CD4-positive, alpha-beta memory T cell (primary cell): Measurements from ENCODE around the gene MARK4. TPM values are rescaled to one million over a fixed set of nuclear protein-coding genes. Genes with fewer than 3 reads are reported as not detected.
"Not testable (repeated sequence)": the region's sequence is repeated elsewhere in the genome, so short reads cannot be mapped to it uniquely, and the experiment has no call there.

Experiments used
- CTCF ChIA-PET: fragments of 350-600 bp; sonication (Branson Sonifier 250); formaldehyde crosslinking; loops from one replicate; lab custom pipeline; 2021; ENCODE audit warnings: inconsistent platforms; ENCODE audit not compliant: partially characterized antibody; lab: Charles Lee
- POLR2A ChIA-PET: fragments of 350-600 bp; sonication (Branson Sonifier 250); formaldehyde crosslinking; loops from one replicate; lab custom pipeline; 2021; ENCODE audit not compliant: partially characterized antibody; lab: Charles Lee
- DNase-seq, 5 donors: peaks; one replicate each; pipeline versions ENCODE4 v3.0.0 to v3.0.0-alpha.2; 2020 to 2022; ENCODE audit warnings: mixed read lengths in 1 of 5
- H3K27ac ChIP-seq: one replicate; pipeline ENCODE4 v1.7.0; 2013; ENCODE audit warnings: low read depth, low read length
- H3K27me3 ChIP-seq: 2 replicates; pipeline ENCODE4 v1.7.0; 2013; ENCODE audit warnings: mild to moderate bottlenecking, low read length, moderate library complexity; ENCODE audit not compliant: insufficient read depth
- H3K36me3 ChIP-seq: 2 replicates; pipeline ENCODE4 v1.7.0; 2013; ENCODE audit warnings: mild to moderate bottlenecking, low read length, moderate library complexity; ENCODE audit not compliant: insufficient read depth
- H3K4me1 ChIP-seq: 2 replicates; pipeline ENCODE4 v1.7.0; 2013; ENCODE audit warnings: mild to moderate bottlenecking, low read length, moderate library complexity; ENCODE audit not compliant: insufficient read depth
- H3K4me3 ChIP-seq, 2 donors: one replicate each; pipeline ENCODE4 v1.7.0; 2013; ENCODE audit warnings: low read length in 2 of 2, mild to moderate bottlenecking in 1 of 2
- H3K9me3 ChIP-seq, 2 donors: one replicate each; pipeline ENCODE4 v1.7.0; 2013; ENCODE audit warnings: low read length in 2 of 2, control low read depth in 1 of 2; ENCODE audit not compliant: control insufficient read depth in 1 of 2
- H3K27ac Mint-ChIP-seq, 7 donors: one replicate each; pipeline ENCODE4 v1.8.0; 2020 to 2021; ENCODE audit warnings: mixed read lengths in 7 of 7, mild to moderate bottlenecking in 6 of 7, inconsistent platforms in 3 of 7, moderate library complexity in 3 of 7
- H3K27me3 Mint-ChIP-seq, 2 donors: one replicate each; pipeline ENCODE4 v1.8.0; 2020 to 2021; ENCODE audit warnings: mixed read lengths in 2 of 2
- H3K36me3 Mint-ChIP-seq, 2 donors: one replicate each; pipeline ENCODE4 v1.8.0; 2020 to 2021; ENCODE audit warnings: mixed read lengths in 2 of 2, inconsistent platforms in 1 of 2, mild to moderate bottlenecking in 1 of 2
- H3K4me1 Mint-ChIP-seq, 4 donors: one replicate each; pipeline ENCODE4 v1.8.0; 2020 to 2021; ENCODE audit warnings: mixed read lengths in 4 of 4, mild to moderate bottlenecking in 1 of 4
- H3K4me3 Mint-ChIP-seq, 8 donors: one replicate each; pipeline ENCODE4 v1.8.0; 2020 to 2021; ENCODE audit warnings: mixed read lengths in 8 of 8, mild to moderate bottlenecking in 7 of 8, moderate library complexity in 6 of 8, inconsistent platforms in 3 of 8
- H3K9me3 Mint-ChIP-seq, 8 donors: one replicate each; pipeline ENCODE4 v1.8.0; 2020 to 2021; ENCODE audit warnings: mixed read lengths in 8 of 8, mild to moderate bottlenecking in 5 of 8, inconsistent platforms in 3 of 8, moderate library complexity in 1 of 8
- intact Hi-C: fragments of 100-400 bp; cut with micrococcal nuclease; formaldehyde crosslinking; loops from one replicate; pipeline ENCODE4 v1.15.1; 2023
- polyA plus RNA-seq, 2 donors: library from polyadenylated mRNA; unstranded; fragments of 300-500 nt; fragmentation: Illumina TruSeq; gene quantifications; one replicate each; pipeline ENCODE4 v1.2.3, GENCODE V29; 2021
- total RNA-seq, 2 experiments: library from RNA; stranded (reverse); gene quantifications; one replicate each; pipeline ENCODE4 v1.2.3, GENCODE V29; 2021

Gene MARK4
- total and polyA plus RNA-seq, 4 experiments from 2014 or later = 0.11 to 25.2 (median 13.0) TPM

DNA sequence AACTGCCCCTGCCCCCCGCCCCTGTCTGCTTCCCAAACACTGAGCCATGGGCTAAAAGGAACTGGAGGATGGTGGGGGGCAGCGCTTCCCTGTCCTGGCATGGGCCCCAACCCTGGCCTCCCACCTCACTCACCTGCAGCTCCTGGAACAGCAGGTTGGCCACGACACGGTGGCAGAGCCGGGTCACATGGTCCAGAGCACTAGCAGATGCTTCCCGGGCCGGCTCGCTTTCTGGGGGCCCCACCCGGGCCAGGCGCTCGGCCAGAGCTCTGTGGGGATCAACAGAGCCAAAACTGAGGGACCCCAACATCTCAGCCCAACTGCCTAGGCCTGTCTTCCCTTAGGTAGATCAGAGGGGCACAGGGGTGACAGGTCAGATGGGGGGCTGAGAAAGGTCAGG, 26.4 kb upstream of the MARK4 start:
- H3K27me3 ChIP-seq = no peaks in the 10 kb centered on the region
- no peaks in the 10 kb centered on the region for H3K36me3 ChIP-seq
- CTCF ChIA-PET = no interaction called here
- Mint-ChIP-seq H3K27ac (no peak overlapping the region), H3K4me3 (no peak overlapping the region), H3K4me1 (no peaks in the 10 kb centered on the region), H3K27me3 (peaks cover 11 to 23% of the 10 kb centered on the region in 2 donors), H3K36me3 (no peaks in the 10 kb centered on the region), H3K9me3 (no peaks in the 10 kb centered on the region)
- no peak overlapping the region for H3K4me3 ChIP-seq
- H3K27ac ChIP-seq = no peak overlapping the region
- intact Hi-C loops = no loop called here
- DNase-seq = no peak
- no peaks in the 10 kb centered on the region for H3K9me3 ChIP-seq
- H3K4me1 ChIP-seq = no peaks in the 10 kb centered on the region
- POLR2A ChIA-PET = no interaction called here

DNA sequence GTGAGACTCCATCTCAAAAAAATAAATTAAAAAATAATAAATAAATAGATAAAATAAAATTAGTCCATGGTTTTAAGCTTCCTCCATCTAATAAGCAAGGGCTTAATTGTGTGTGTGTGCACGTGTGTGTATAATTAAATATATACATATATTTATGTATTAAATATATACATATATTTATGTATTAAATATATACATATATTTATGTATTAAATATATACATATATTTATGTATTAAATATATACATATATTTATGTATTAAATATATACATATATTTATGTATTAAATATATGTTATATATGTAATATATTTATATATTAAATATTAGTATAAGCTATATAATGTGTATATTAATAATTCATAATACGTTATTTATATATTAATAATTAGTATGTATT, 22.0 kb upstream of the MARK4 start:
- intact Hi-C loops, H3K4me3 ChIP-seq, H3K36me3 Mint-ChIP-seq, H3K36me3 ChIP-seq, H3K9me3 Mint-ChIP-seq, H3K27ac Mint-ChIP-seq, H3K4me3 Mint-ChIP-seq, H3K4me1 ChIP-seq, H3K27ac ChIP-seq, DNase-seq, POLR2A ChIA-PET, H3K4me1 Mint-ChIP-seq, H3K27me3 ChIP-seq, H3K9me3 ChIP-seq: not testable (repeated sequence)
- peaks cover 14 to 20% of the 10 kb centered on the region in 2 donors for H3K27me3 Mint-ChIP-seq
- CTCF ChIA-PET = interaction anchor here (0.8 kb wide), 1 partner anchor 437 kb away, joined by 3 read pairs; no protein-coding TSS in a partner anchor

DNA sequence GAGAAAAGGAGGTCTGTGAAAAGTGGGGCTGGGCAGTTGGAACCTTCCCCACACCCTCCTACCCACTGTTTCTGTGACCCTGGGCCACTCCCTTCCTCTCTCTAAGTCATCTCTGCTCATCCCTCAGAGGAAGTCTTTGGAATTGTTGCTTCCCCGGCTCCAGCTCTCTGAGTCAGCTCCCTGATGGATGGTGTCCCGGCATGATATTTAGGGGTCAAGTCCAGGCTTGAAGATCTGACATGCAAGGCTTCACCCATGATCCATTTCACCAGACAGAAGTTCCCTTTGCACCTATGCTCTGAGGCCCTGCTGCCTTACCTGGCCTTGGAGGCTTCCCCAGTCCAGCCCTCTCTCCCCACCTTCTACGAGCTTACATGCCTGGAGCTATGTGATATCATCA, 19.2 kb upstream of the MARK4 start:
- Histone ChIP-seq H3K27me3 (peaks cover 6% of the 10 kb centered on the region), H3K4me3 (no peak overlapping the region), H3K9me3 (no peaks in the 10 kb centered on the region), H3K36me3 (no peaks in the 10 kb centered on the region), H3K4me1 (no peaks in the 10 kb centered on the region), H3K27ac (no peak overlapping the region)
- POLR2A ChIA-PET = no interaction called here
- no peaks in the 10 kb centered on the region for H3K4me1 Mint-ChIP-seq
- CTCF ChIA-PET = no interaction called here
- H3K4me3 Mint-ChIP-seq = no peak overlapping the region
- intact Hi-C loops = no loop called here
- H3K9me3 Mint-ChIP-seq = no peaks in the 10 kb centered on the region
- no peak overlapping the region for H3K27ac Mint-ChIP-seq
- DNase-seq = no peak
- H3K27me3 Mint-ChIP-seq = peaks cover 20 to 21% of the 10 kb centered on the region in 2 donors
- H3K36me3 Mint-ChIP-seq = no peaks in the 10 kb centered on the region

DNA sequence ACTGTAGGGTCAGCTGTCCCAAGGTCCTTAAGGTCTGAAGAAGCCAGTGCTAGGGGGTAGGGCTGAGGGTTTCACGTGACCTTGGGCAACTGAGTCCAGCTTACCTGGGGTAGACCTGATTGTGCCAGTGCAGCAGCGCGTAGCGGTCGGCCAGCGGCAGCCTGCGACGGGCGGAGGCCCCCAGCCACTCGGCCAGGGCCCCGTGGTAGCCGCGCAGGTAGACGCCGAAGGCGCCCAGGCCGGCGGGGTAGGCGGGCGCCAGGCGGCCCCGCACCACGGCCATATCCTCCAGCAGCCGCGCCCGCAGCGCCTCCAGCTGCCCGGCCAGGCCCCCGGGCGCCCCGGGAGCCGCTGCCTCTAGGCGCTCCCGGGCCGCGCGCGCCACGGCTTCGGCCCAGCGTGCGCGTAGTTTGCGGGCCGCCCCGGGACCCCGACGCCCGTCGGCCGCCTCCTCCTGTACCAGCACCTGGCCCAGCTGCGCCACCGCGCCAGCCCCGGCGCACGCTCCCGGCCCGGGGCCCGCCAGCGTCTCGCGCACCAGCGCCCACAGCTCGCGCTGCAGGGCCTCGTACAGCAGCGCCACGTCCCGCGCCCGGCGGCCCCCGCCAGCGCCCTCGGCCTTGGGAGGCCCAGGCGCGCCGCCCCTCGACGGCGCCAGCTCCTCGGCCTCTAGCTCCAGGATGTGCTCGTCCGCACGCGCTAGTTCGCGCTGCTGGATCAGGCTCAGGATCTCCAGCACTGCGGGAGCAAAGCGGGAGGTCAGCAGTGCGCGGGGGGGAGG, 16.8 kb upstream of the MARK4 start:
- peaks cover 27% of the 10 kb centered on the region in 2 donors for H3K27me3 Mint-ChIP-seq
- H3K27ac Mint-ChIP-seq = no peak overlapping the region

DNA sequence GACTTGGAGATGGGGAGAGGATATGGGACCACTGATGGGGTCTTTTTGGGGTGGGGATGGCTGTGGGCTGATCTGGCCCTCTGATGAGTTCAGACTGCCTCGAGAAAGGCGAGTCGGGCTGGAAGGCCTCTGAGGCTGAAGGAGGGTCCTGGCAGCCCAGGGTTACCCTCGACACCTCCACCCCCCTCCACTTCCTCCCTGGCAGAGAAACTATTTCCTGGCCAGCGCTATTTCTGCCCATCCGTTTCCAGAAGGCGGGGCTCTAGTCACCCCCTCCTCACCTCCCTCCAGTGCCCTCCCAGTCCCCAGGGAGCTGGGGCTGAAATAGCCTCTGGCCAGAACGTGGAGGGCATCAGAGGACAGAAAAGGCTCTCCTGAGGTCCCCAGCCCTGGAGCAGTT, 15.6 kb upstream of the MARK4 start:
- Mint-ChIP-seq H3K9me3 (no peaks in the 10 kb centered on the region), H3K27ac (no peak overlapping the region), H3K36me3 (no peaks in the 10 kb centered on the region), H3K4me1 (no peaks in the 10 kb centered on the region), H3K27me3 (peaks cover 27% of the 10 kb centered on the region in 2 donors), H3K4me3 (no peak overlapping the region)
- ChIA-PET CTCF (no interaction called here), POLR2A (no interaction called here)
- no peaks in the 10 kb centered on the region for H3K9me3 ChIP-seq
- no peak overlapping the region for H3K4me3 ChIP-seq
- DNase-seq = no peak
- H3K36me3 ChIP-seq = no peaks in the 10 kb centered on the region
- intact Hi-C loops = no loop called here
- no peaks in the 10 kb centered on the region for H3K4me1 ChIP-seq
- H3K27ac ChIP-seq = no peak overlapping the region
- H3K27me3 ChIP-seq = peaks cover 6% of the 10 kb centered on the region

More for the DNA sequence above, 16.8 kb upstream of the MARK4 start:
- intact Hi-C loops = no loop called here
- no peaks in the 10 kb centered on the region for H3K9me3 Mint-ChIP-seq
- Histone ChIP-seq H3K27ac (no peak overlapping the region), H3K27me3 (peaks cover 6% of the 10 kb centered on the region), H3K9me3 (no peaks in the 10 kb centered on the region), H3K36me3 (no peaks in the 10 kb centered on the region), H3K4me3 (no peak overlapping the region), H3K4me1 (no peaks in the 10 kb centered on the region)
- no peaks in the 10 kb centered on the region for H3K36me3 Mint-ChIP-seq
- CTCF ChIA-PET = no interaction called here
- H3K4me3 Mint-ChIP-seq = no peak overlapping the region
- no peak for DNase-seq
- no peaks in the 10 kb centered on the region for H3K4me1 Mint-ChIP-seq
- POLR2A ChIA-PET = no interaction called here

DNA sequence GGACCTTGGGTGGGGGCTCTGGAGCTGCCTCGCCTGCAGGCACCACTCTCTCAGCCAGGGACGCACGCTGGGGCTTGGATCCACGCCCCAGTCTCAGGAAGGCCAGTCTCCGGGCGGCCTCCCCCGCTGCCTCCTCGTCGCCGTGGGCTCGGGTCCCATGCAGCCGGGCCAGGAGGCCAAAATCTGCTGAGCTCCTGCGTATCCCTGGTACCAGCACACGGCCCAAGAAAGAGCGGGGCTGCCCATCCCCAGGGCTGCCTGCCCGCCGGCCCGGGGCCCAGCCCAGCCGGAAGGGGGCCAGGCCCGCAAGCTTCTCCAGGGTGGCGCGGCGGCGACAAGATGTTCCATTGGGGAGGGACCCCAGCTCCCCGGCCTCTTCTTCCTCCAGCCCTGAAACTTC, 12.5 kb upstream of the MARK4 start:
- ChIA-PET CTCF (no interaction called here), POLR2A (no interaction called here)
- Histone ChIP-seq H3K36me3 (no peaks in the 10 kb centered on the region), H3K4me3 (no peak overlapping the region), H3K27ac (no peak overlapping the region), H3K9me3 (no peaks in the 10 kb centered on the region), H3K4me1 (no peaks in the 10 kb centered on the region), H3K27me3 (peaks cover 6% of the 10 kb centered on the region)
- H3K9me3 Mint-ChIP-seq = no peaks in the 10 kb centered on the region
- no peaks in the 10 kb centered on the region for H3K36me3 Mint-ChIP-seq
- no peak overlapping the region for H3K4me3 Mint-ChIP-seq
- H3K4me1 Mint-ChIP-seq = no peaks in the 10 kb centered on the region
- DNase-seq = no peak
- peaks cover 16 to 18% of the 10 kb centered on the region in 2 donors for H3K27me3 Mint-ChIP-seq
- intact Hi-C loops = no loop called here
- no peak overlapping the region for H3K27ac Mint-ChIP-seq

DNA sequence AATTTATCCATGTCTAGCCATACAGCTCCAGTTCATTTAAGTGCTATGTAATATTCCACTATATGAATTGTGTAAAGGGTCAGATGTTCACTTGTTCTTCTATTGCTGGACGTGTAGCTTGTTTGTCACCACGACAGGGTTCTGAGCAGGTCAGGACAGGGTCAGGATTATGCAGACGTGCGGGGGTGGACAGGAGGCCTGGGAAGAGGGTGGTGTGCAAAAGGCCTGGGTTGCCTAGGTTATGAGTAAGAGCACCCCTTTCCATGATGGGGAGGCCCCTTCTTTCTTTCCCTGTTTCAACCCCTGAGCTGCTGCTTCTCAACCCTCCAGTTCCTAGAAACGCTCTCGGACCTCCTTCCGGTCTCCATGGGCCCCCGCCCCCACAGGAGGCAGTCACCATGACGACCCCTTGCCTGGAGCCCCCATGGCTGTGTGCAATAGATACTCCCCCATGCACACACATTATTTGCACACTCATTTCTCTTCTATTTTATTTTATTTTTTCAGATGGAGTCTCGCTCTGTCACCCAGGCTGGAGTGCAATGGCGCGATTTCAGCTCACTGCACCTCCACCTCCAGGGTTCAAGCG, 7.8 kb upstream of the MARK4 start:
- Histone ChIP-seq H3K9me3 (no peaks in the 10 kb centered on the region), H3K36me3 (no peaks in the 10 kb centered on the region), H3K4me3 (no peak overlapping the region), H3K27me3 (no peaks in the 10 kb centered on the region), H3K4me1 (no peaks in the 10 kb centered on the region), H3K27ac (no peak overlapping the region)
- Mint-ChIP-seq H3K4me3 (no peak overlapping the region), H3K4me1 (peaks cover 0 to 3% (median 0%) of the 10 kb centered on the region in 4 donors), H3K27ac (no peak overlapping the region), H3K27me3 (peaks cover 6 to 8% of the 10 kb centered on the region in 2 donors), H3K36me3 (no peaks in the 10 kb centered on the region), H3K9me3 (no peaks in the 10 kb centered on the region)
- DNase-seq = no peak
- intact Hi-C loops = no loop called here
- ChIA-PET POLR2A (no interaction called here), CTCF (no interaction called here)
